Jurkat, Clone E6-1 (cell line): ENCODE data around the gene DENND4B.
A peak's percentile ranks its signal among the peaks of the same experiment; 100 is the strongest.
"Not testable (repeated sequence)": the region's sequence is repeated elsewhere in the genome, so short reads cannot be mapped to it uniquely, and the experiment has no call there.

ENCODE experiments used
- DNase-seq: peaks from one replicate; pipeline ENCODE4 v3.0.0-alpha.2; 2011; ENCODE audit warnings: low read depth, low spot score
- H3K4me3 ChIP-seq: 2 replicates; pipeline ENCODE4 v1.5.1; 2011; ENCODE audit warnings: mild to moderate bottlenecking, low read length, control low read depth, moderate library complexity

DENND4B gene

GRCh38 chr1:153908071-153908470 lies 38.4 kb downstream of the DENND4B start:
- H3K4me3 ChIP-seq: no peak overlapping the region
- DNase-seq: no peak

DNA sequence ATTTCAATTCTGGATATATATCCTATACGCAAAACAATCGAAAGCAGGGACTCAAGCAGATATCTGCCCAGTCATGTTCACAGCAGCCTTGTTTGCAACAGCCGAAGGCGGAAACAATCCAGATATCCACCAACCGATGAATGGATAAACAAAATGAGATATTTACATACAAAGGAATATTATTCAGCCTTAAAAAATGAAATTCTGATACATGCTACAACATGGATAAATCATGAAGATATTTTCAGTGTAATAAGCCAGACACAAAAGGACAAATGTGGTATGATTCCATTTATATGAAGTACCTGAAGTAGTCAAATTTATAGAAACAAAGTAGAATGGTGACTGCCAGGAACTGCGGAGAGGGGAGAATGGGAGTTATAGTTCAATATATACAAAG lies 39.4 kb downstream of the DENND4B start:
- no peak overlapping the region for H3K4me3 ChIP-seq
- no peak for DNase-seq

GRCh38 chr1:153906396-153906795 lies 40.1 kb downstream of the DENND4B start:
- H3K4me3 ChIP-seq: no peak overlapping the region
- DNase-seq: no peak

DNA sequence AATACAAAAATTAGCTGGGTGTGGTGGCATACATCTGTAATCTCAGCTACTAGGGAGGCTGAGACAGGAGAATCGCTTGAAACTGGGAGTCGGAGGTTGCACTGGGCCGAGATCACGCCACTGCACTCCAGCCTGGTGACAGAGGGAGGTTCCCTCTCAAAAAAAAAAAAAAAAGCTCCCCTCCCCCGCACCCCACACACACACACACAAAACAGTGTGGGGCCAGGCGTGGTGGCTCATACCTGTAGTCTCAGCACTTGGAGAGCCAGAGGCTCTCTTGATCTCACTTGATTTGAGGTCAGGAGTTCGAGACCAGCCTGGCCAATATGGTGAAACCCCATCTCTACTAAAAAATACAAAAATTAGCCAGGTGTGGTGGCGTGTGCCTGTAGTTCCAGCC lies 40.6 kb downstream of the DENND4B start:
- DNase-seq, H3K4me3 ChIP-seq: not testable (repeated sequence)

DNA sequence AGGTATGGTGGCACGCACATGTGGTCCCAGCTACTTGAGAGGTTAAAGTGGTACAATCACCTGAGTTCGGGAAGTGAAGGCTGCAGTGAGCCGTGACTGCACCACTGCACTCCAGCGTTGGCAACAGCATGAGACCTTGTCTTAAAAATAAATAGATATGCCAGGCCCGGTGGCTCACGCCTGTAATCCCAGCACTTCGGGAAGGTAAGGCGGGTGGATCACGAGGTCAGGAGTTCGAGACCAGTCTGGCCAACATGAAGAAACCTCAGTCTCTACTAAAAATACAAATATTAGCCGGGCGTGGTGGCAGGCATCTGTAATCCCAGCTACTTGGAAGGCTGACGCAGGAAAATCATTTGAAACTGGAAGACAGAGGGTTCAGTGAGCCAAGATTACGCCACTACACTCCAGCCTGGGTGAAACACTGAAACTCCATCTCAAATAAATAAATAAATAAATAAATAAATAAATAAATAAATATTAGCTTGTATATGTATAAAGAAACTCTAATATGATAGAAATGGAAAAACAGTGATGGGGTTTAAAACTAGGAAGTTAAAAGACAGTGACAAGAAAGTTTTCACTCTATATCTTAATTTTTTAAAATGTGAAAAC lies 42.6 kb downstream of the DENND4B start:
- DNase-seq: no peak

DNA sequence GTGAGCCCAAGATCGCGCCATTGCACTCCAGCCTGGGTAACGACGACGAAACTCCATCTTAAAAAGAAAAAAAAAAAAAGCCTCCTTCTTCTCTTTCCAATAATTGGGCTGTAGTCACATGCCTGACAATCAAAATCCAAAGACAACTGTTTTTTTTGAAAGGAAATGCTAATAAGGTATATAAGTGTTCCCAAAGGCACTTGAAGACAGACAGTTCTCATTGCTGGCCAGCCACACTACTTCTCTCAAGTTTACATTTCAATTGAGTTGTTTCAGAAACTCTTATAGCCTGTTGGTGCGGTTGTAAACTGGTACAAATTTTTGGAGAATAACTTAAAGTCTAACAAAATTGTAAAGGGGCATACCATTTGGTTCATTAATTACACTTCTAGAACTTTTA lies 47.0 kb downstream of the DENND4B start:
- no peak overlapping the region for H3K4me3 ChIP-seq
- no peak for DNase-seq

More for the DNA sequence above, 42.6 kb downstream of the DENND4B start:
- H3K4me3 ChIP-seq: no peak overlapping the region

GRCh38 chr1:153895866-153896265 lies 50.7 kb downstream of the DENND4B start:
- H3K4me3 ChIP-seq, DNase-seq: not testable (repeated sequence)

DNA sequence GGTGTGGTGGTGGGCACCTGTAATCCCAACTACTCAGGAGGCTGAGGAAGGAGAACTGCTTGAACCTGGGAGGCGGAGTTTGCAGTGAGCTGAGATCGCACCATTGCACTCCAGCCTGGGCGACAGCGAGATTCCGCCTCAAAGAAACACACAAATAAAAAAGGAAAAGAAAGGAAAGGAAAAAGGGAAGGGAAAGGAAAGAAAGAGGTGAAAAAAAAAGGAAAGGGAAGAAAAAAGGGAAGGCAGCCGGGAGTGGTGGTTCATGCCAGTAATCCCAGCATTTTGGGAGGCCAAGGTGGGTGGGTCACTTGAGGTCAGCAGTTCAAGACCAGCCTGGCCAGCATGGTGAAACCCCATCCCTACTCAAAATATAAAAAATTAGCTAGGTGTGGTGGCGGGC lies 55.5 kb downstream of the DENND4B start:
- not testable (repeated sequence) for H3K4me3 ChIP-seq, DNase-seq

DNA sequence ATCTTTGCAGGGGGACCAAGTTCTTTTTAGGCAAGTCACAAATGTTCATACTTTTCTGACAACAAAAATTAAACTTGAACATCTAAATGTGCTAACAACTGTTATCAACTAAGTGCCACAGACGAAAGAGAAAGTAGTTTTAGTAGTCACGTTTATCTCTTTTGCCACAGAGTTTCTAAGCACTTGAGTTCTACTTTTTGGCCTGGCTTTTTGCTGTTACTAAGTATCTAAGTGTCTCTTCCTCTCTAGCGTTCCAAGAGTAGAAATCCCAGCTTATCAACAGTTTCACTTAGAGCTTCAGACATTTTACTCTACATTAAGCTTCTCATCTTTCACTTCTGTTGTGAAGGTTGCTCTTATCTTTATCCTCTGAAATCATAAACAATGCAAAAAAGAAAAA lies 58.0 kb downstream of the DENND4B start:
- H3K4me3 ChIP-seq: no peak overlapping the region
- DNase-seq: no peak

- no peak for DNase-seq
- H3K4me3 ChIP-seq: no peak overlapping the region
These were observed 60.4 kb downstream of the DENND4B start for GRCh38 chr1:153886127-153886526.

- no peak overlapping the region for H3K4me3 ChIP-seq
- no peak for DNase-seq
These were observed 63.3 kb downstream of the DENND4B start for GRCh38 chr1:153883223-153883622.

DNA sequence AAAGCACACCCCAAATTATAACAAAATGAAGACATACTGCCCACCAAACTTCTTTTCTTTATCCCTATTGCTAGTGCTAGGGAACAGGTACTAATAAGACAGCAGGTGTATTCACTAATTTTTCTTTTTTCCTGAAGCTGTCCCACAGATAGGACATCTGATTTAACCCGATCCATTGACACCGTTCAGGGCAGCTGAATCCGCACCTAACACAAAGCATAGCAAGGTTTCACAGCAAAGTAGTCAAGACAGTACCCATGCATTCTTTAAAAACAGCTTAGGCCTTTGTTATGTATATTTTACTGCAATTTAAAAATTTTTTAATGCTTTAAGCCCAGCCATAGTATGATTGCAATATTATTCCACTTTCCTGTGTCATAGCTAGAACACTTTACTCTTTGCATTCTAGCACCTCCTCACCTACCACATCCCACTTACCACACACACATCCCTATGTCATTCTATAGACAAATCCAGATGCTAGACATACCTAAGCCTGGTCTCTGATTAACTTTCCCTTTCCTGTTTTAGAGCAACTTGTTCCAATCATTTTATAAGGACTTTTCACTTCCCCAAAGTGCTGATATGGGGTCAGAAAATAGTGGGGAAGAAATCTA lies 64.1 kb downstream of the DENND4B start:
- no peak for DNase-seq
- H3K4me3 ChIP-seq: no peak overlapping the region

DNA sequence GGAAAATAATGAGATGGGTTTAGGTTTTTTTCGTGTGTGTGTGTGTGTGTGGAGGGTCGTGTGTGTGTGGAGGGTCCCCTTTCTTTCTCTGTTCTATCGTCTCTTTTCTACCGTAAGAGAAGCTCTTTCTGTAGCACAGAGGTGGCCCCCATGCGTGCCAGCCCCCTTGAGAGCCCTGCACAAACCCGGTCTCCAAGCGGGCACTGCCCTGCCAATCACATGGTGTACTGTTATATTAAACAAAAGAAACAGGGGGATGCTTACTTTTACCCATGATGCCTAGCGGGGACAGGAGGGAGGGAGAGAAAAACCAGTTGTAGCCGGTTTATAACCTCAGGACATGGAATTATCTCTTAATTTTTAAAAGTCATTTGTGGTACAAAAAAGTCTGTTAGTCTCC lies 64.8 kb downstream of the DENND4B start:
- H3K4me3 ChIP-seq: no peak overlapping the region
- DNase-seq: no peak

- H3K4me3 ChIP-seq: no peak overlapping the region
These were observed 65.6 kb downstream of the DENND4B start for GRCh38 chr1:153880962-153881361.

DNA sequence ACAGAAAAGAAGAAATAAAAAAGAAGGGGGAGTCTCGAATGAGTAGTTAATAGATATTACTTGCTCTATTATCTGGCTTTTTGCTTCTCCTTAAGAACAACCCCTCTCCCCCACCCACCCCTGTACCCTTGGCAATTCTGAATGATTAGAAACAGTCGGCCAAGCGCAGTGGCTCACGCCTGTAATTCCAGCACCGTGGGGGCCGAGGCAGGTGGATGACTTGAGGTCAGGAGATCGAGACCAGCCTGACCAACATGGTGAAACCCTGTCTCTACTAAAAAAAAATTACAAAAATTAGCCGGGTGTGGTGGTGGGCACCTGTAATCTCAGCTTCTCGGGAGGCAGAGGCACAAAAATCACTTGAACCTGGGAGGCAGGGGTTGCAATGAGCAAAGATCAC lies 66.5 kb downstream of the DENND4B start:
- H3K4me3 ChIP-seq: no peak overlapping the region
- DNase-seq: no peak

More at GRCh38 chr1:153880962-153881361, 65.6 kb downstream of the DENND4B start:
- DNase-seq: peak; percentile 27
